ENCODE measurements around the gene EPB42.
"Not testable (repeated sequence)": the region's sequence is repeated elsewhere in the genome, so short reads cannot be mapped to it uniquely, and the experiment has no call there.

The EPB42 gene

DNA sequence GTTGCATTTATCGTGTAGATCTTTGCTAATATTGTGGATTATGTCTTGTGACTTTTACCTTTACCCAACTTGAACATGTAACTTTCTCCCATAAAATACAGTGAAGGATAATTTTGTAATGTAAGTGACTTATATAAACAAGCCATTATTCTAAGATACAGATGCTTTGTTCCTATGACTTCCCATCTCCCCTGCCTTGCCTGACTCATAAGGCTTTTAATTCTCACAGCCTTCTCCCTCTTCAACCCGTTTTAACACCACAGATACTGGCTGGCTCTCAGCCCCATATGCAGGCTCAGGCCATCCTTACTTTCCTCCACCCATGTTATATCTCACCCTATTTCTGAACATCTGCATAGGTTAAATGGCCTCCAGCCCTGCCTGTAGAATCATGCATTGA is 31.5 kb downstream of the EPB42 start:
- DNase-seq (ENCODE audit: low read depth in 4 of 4, low spot score in 1 of 4): no peak

DNA sequence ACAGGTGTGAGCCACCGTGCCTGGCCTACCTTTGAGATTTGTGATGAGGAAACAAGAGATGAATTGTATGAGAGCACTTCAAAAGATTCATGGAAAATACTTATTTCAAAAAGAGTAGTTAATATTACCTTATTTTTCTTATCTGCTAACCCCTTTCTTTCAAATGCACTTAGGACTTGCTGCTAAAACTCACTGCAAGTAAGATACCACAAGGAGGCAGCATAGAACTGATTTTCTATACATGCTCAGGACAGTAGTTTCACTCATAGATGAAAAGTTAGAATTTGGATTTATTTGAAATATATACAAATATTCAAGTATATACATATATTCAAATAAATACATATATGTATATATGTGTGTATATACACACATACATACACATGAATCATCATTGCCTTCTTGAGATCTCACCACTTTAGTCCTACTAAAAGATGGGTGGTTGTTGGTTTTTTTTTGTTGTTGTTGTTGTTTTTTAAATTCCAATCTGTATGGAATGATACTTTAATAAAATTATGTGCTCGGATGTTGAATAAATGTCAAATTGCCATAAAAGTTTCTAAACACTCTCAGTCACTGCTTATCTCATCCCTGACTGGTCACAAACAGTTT is 33.2 kb downstream of the EPB42 start:
- no peak for DNase-seq (ENCODE audit: low read depth in 4 of 4, low spot score in 1 of 4)

DNA sequence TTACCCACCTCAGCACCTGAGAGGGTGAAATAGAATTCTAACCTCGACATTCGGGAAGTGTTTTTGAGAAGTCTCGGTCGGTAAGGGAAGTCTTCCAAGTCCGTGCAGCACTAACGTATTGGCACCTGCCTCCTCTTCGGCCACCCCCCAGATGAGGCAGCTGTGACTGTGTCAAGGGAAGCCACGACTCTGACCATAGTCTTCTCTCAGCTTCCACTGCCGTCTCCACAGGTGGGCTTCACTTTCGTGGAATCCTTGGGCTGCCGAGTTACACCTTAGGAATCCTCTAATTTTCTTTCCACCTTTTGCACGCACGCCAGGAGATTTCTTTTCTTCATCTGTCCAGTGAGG is 34.8 kb downstream of the EPB42 start:
- DNase-seq (ENCODE audit: low read depth in 4 of 4, low spot score in 1 of 4): peak in 1 of 4 experiments; percentile 15

DNA sequence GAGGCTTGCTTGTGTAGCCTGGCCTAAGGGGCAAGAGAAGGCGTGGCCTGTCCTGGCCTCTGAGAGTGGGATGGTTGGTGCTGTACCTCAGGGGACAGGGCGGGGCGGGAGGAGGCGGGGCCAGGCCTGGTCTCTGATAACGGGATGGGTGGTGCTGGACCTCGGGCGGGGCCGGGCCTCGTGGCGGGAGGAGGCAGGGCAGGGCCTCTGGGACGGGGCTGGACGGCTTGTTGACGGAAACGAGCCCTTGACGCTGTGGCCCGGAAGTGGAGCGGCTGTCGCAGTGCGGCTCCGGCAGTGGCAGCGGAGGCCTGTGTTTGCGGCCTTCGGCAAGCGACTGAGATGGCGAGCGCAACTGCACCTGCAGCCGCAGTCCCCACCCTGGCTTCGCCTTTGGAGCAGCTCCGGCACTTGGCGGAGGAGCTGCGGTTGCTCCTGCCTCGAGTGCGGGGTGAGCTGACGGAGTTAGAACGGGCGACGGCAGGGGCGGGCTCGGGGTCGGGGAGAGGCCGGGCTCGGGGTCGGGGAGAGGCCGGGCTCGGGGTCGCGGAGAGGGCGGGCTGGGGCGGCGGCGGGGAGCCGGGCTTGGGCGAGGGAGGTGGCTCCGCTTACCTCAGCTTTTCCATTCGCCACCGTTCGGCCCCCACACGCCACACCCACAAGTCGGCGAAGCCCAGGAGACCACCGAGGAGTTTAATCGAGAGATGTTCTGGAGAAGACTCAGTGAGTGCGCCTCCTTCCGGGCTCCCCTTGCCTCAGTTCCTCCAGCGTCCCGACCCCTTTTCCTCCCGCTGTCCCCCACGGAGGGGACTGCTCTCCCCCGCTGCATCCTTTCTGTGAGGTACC is 35.4 kb downstream of the EPB42 start, which contains the start of gene CCNDBP1:
CCNDBP1 (plus strand) TSS at position 247 of the 846 bp plus-strand sequence; CDS start at position 343, 96 bp downstream.
- DNase-seq (ENCODE audit: low read depth in 4 of 4, low spot score in 1 of 4): peak; percentile 60 to 91 (median 70)

DNA sequence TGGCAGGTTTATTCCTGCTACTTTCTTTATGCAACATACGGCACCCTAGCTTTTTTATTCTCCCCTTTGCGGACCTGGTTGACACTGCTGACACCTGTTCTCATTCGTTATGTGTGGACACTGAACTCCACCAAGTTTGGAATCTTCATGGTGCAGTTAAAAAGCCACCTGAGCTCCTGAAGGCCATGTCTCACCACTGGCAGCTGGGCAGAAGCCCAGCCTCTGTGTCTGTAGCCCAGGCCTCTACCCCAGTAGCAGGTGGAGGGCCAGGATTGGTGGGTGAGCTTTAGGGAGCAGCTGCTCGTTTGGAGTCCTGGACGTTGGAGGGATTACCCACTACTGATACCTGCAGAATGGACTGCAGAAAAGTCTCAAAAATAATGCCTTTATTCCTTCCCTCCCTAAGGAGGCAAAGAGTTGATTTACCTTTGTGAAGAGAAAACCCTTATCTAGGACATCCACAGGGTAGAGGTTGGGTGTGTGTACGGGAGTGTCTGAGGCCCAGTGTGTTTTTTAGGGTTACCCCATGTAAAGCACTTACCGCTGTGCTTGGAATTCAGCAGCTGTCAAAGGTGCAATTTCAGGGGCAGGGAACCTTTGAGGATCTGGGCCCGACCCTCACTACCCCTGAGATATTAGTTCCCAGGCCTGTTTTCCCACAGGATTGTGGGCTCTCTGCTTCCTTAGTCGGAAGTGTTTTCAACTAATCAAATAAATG is 36.3 kb downstream of the EPB42 start:
- DNase-seq (ENCODE audit: low read depth in 4 of 4, low spot score in 1 of 4): no peak

DNA sequence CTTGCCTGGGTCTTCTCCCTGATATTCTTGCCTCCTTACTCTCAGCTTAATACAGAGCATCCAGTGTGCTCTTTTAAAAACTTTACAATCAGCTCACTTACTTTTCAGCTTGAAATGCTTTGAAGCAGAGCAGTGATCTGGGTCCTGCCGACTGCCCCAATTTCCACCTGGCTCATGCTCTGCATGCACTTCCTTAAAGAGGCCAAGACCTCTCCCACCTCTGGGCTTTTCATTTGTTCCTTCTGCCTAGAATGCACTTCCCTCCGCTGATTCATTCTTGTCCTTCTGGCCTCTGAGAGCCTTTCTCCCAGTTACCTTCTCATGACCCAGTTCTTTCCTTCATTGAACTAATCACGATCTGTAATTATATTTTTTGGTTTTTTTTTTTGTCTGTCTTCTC is 37.5 kb downstream of the EPB42 start:
- no peak for DNase-seq (ENCODE audit: low read depth in 4 of 4, low spot score in 1 of 4)

DNA sequence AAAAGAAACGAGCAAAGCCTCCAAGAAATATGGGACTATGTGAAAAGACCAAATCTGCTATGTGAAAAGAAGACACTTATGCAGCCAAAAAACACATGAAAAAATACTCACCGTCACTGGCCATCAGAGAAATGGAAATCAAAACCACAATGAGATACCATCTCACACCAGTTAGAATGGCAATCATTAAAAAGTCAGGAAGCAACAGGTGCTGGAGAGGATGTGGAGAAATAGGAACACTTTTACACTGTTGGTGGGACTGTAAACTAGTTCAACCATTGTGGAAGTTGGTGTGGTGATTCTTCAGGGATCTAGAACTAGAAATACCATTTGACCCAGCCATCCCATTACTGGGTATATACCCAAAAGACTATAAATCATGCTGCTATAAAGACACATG is 43.7 kb downstream of the EPB42 start:
- not testable (repeated sequence) for DNase-seq (ENCODE audit: low read depth in 4 of 4, low spot score in 1 of 4)

DNA sequence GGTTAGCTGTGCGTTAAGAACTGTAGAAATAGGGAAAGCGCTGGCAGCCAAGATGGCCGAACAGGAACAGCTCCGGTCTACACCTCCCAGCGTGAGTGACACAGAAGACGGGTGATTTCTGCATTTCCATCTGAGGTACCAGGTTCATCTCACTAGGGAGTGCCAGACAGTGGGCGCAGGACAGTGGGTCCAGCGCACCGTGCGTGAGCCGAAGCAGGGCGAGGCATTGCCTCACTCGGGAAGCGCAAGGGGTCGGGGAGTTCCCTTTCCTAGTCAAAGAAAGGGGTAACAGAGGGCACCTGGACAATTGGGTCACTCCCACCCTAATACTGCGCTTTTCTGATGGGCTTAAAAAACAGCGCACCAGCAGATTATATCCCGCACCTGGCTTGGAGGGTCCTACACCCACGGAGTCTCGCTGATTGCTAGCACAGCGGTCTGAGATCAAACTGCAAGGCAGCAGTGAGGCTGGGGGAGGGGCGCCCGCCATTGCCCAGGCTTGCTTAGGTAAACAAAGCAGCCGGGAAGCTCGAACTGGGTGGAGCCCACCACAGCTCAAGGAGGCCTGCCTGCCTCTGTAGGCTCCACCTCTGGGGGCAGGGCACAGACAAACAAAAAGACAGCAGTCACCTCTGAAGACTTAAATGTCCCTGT is 45.0 kb downstream of the EPB42 start:
- not testable (repeated sequence) for DNase-seq (ENCODE audit: low read depth in 4 of 4, low spot score in 1 of 4)

DNA sequence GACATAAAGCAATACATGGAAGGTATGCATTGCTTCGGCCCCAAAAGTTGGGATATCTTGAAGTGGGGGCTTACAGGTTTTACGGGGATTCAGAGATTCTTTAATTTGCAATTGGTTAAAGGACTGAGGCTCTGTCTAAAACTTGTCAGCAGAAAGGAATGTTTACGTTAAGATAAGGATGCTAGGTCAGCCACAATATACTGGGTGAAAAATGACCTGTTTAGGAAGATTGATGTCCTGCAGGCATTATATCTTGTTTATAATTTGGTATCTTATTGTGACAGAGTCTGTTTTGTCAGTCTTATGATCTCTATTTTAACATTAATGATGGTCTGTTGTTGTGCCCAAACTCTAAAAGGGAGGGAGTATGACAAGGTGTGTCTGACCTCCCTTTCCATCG is 50.9 kb downstream of the EPB42 start:
- no peak for DNase-seq (ENCODE audit: low read depth in 4 of 4, low spot score in 1 of 4)

DNA sequence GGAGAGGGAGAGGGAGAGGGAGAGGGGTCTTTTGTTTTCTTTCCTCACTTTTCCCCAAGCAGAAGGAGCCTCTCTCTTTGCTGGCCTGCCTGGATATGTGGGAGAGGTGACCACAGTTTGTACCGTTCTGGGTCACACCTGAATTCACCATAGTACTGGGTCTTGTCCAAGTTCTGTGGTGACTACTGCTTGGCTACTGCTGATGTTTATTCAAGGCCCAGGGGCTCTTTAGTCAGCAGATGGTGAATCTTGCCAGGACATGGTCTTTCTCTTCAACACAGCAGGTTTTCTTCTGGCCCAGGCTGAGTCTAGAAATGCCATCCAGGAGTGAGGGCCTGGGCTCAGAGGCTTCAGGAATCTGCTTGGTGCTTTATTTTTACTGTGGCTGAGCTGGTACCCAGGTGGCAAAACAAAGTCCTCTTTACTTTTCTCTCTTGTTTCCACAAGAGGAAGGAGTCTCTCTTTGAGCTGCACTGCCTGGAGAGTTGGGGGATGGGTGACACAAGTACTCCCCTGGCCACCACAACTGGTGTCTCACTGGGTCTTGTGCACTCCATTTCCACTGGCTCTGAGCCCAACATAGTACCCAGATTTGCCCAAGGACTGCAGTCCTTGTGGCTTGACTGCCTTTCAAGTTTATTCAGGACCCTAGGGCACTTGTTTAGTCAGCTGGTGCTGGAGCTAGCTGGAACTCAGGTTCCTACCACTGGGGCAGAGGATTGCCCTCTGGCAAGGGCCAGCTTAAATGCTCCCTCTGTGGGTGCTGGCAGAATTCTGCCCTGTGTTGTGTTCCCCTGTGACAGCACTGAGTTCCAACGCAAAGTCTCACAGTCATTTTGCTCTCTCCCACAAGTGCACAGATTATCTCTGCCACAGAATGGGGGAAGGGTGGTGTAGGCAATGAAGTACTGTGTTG is 52.4 kb downstream of the EPB42 start:
- no peak for DNase-seq (ENCODE audit: low read depth in 4 of 4, low spot score in 1 of 4)

DNA sequence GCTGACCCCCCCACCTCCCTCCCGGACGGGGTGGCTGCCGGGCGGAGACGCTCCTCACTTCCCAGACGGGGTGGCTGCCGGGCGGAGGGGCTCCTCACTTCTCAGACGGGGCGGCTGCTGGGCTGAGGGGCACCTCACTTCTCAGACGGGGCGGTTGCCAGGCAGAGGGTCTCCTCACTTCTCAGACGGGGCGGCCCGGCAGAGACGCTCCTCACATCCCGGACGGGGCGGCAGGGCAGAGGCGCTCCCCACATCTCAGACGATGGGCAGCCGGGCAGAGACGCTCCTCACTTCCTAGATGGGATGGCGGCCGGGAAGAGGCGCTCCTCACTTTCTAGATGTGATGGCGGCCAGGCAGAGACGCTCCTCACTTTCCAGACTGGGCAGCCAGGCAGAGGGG is 53.6 kb downstream of the EPB42 start:
- DNase-seq (ENCODE audit: low read depth in 4 of 4, low spot score in 1 of 4): not testable (repeated sequence)

DNA sequence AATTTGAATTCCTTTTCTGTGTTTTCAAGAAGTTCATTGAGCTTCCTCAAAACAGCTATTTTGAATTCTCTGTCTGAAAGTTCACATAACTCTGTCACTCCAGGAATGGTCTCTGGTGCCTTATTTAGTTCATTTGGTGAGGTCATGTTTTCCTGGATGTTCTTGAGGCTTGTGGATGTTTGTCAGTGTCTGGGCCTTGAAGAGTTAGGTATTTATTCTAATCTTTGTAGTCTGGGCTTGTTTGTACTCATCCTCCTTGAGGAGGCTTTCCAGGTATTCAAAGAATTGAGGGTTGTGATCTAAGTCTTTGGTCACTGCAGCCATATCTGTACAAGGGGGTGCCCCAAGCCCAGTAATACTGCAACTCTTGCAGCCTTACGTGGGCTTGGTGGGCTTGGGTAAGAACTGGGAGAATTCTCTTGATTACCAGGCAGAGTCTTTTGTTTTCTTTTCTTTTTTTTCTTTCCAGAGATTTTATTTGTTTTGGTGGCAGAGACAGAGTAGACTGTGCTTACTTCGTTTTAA is 55.0 kb downstream of the EPB42 start:
- DNase-seq (ENCODE audit: low read depth in 4 of 4, low spot score in 1 of 4): no peak

DNA sequence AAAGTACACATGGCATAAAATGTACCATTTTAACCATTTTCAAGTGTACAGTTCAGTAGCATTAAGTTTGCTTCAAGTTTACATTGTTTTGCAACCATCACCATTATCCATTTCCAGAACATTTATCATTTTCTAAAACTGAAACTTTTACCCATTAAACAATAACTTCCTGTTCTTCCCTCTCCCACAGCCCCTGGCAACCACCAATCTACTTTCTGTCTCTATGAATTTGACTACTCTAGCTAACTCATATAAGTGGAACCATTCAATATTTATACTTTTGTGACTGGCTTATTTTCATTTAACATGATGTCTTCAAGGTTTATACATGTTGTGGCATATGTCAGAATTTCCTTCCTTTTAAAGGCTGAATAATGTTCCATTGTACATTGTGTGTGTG is 67.5 kb downstream of the EPB42 start:
- DNase-seq (ENCODE audit: low read depth in 4 of 4, low spot score in 1 of 4): no peak

DNA sequence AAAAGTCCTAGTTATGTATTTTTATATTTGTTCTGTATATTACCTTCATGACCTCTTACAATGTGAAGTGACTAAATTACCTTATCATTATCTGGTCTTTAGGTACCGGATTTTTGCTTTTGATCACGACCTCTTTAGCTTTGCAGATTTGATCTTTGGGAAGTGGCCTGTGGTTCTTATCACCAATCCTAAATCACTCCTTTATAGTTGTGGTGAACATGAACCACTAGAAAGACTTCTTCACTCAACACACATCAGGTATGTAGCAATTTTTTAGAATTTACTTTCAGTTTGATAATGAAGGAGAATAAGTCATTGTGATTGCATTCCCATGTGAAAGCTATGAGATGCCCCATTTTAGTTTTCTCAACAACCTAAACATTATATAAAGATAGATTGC is 69.1 kb downstream of the EPB42 start:
- DNase-seq (ENCODE audit: low read depth in 4 of 4, low spot score in 1 of 4): no peak

DNA sequence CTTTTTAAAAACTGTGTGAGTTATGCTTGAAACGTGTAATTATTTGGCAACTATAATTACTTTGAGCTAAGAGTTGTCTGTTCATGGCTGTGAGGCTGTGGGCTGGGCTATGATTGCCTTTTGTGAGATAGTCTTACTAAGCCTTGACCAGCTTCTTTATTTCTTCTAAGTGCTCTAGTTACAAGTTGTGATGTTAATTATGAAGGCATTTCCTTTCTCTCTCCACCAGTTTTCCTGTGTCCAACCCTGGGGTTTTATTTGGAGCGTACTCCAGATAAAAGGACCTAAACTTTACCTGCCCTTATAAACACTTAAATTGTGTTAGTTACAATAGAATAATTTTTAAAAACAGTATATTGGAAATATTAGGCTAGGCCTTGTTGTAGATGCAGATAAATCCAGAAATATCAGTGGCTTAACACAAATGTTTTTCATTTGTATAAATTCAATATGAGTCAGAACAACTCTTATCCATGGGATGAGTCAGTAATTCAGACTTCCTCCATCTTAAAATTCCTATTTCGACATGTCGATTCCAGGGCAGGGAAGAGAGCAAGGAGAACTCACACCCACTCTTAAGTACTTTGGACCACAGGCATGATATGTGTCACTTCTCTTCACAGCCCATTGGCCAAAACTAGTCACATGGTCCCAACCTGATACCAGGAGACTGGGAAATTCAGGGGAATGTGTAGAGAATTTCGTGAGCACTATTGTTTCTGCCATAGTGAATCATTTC is 70.5 kb downstream of the EPB42 start:
- DNase-seq (ENCODE audit: low read depth in 4 of 4, low spot score in 1 of 4): no peak
